ENCODE measurements around the gene MNX1.

Gene MNX1

DNA sequence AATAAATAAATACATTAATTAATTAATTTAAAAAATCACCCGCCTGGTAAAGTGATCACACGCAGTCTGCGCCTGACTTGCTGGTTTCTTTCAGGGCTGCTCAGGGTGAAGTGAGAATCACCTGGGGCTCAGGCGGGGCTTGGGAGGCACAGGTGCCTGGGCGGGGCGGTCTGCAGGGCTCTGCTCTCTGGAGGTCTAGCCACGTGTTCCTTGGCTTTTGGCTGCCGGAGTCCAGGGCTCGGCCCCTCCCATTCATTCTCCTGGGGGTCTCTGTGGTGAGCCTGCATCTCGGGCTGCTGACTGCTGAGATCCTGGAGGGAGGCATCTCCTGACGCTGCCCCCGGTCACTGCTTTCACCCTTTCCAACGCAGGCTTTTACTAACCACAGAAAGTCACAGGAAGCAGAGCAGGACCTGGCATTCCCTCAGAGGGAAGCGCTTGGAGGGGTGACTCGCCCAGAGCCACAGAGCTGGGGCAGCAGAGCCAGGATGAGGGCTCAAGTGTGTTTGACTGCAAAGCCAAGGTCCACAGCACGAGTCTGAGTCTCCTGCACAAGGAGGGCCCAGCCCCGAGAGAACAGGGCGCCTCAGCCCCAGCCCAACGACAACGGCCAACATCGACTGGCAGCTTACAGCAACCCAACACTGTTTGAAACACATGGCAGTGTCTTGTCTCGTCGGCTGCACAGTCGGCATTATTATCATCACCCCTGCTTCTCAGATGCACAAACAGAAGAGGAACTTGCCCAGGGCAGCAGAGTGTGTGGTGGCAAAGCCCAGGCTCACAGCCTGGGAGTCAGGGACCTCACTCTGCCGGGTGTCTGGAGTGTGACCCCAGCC lies 22.4 kb upstream of the MNX1 start:
- no peak for DNase-seq (ENCODE audit: low read depth in 2 of 2)

- DNase-seq (ENCODE audit: low read depth in 2 of 2) = no peak
Measured at GRCh38 chr7:157032128-157032527, 21.7 kb upstream of the MNX1 start.

- no peak for DNase-seq (ENCODE audit: low read depth in 2 of 2)
Measured at GRCh38 chr7:157028199-157028903, 17.9 kb upstream of the MNX1 start.

DNA sequence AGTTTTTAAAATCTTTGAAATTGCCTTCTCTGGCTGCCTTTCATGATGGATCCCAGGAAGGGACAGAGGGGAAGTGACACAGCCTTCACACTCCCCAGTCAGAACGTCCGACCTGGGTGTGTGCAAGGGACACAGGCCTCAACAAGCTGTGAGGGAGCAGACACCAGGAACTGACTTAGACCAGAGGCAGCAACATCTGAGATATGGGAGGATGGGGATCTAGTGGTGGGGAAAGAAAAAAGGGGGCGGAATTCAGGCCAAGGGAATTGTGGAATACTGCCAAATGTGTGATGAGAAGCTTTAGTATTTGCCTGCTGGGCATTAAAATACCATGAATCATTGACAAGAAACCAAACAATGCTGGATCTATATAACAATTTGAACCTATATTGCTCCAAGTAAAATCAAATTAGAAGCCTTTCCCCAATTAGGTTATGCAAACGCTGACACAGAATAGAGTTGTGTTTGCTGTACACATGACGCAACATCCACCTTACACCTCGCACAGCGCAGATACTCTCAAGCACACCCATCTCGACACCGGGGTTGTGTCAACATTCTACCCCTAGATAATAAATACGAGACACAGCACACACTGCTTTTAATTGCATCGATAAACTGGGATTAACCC lies 17.2 kb upstream of the MNX1 start:
- no peak for DNase-seq (ENCODE audit: low read depth in 2 of 2)

GRCh38 chr7:157024716-157025115 lies 14.3 kb upstream of the MNX1 start:
- no peak for DNase-seq (ENCODE audit: low read depth in 2 of 2)

- no peak for DNase-seq (ENCODE audit: low read depth in 2 of 2)
Measured at GRCh38 chr7:157023589-157023905, 13.1 kb upstream of the MNX1 start.

GRCh38 chr7:157022681-157023588 lies 12.5 kb upstream of the MNX1 start:
- DNase-seq (ENCODE audit: low read depth in 2 of 2) = no peak

GRCh38 chr7:157021871-157022680 lies 11.6 kb upstream of the MNX1 start:
- DNase-seq (ENCODE audit: low read depth in 2 of 2) = no peak

DNA sequence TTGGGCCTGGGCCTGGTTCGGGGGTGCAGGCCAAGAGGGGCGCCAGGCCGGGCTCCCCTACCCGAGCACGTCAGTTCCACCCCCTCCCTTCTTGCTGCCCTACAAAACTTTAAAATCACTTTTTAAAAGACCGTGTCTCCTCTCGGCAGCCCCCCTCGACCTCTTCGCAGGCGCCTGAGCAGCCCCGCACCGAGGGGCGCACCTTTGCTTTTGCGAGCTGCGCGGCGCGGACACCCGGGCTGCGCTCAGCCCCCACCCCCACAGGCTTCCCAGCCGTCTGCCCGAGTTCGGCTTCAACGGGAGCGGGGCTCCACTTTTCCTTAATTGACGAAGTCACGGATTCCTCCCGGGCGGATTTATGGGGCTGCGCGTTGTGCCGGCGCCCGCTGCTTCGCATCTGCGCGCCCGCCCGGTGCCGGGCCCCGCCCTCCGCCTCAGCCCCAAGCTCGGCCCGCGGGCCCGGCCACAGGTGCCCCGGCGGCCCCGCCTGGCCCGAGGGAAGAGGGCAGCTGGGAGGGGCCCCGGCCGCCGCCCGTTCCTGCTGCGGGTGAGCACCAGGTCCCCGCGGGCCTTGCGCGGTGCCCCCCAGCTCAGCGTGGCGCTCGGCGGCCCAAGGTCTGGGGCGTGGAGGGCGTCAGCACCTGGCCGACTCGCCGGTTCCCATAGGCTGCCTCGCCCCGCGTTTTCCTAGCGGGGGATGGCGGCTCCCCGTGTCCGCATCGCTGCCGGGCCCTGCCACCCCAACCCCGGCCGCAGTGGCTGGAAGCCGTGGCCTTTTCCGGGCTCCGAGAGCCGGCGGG lies 10.8 kb upstream of the MNX1 start:
- DNase-seq (ENCODE audit: low read depth in 2 of 2) = no peak

DNA sequence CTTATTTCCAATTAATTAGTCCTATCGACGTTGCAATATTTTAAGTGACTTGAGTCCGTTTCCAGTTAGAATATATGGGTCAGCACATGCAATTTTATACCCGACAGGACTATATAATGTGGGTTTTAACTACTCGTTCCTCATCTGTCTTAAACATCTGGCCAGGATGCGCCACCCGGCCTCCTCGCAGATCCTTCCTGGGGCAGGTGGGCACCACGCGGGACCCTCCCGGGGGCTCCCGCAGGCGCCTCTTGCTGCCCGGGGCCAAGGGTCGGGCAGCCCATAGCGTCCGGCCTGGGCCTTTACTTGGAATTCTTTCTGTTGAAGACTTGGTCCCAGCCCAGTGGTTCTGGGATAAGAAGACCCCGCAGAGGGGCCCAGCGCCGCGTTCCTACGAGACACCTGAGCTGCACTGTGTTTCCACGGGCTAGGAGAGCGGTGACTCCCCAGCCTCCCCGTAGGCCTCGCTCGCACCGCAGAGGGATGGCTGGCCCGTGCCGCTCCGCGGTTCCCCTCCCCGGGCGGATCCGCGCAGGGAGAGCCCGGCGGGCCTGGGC lies 10.1 kb upstream of the MNX1 start:
- DNase-seq (ENCODE audit: low read depth in 2 of 2) = no peak

GRCh38 chr7:157019718-157020451 lies 9.4 kb upstream of the MNX1 start:
- no peak for DNase-seq (ENCODE audit: low read depth in 2 of 2)

DNA sequence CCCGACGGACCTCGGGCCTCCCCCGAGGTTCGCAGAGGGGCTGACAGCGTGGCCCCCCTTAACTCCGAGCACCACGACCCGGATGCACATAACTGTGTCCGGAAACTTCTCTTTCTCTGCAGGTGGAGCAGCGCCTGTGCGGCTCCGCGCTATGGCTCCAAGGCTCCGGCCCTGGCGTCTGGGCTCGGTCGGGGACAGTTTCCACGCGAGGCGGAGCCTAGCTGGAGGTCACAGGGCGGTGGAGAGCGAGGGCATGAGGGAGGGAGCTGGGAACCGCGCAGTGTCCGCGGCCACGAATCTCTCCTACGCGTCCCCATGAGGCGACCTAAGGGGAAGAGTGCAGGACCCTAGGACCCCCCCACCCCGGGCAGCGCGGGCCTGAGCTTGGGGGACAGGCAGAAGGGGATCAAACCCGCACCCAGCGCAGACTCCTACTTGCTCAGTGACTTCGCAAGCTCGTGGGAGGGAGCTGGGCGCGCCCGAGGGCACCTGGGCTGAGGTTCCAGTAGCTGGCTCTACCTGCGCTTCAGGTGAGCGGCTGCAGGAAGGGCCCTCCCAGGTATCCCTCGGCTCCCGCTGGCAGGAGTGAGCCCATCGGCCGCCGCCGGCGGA lies 8.6 kb upstream of the MNX1 start:
- DNase-seq (ENCODE audit: low read depth in 2 of 2) = no peak

GRCh38 chr7:157018328-157018996 lies 8.0 kb upstream of the MNX1 start:
- DNase-seq (ENCODE audit: low read depth in 2 of 2) = no peak

- no peak for DNase-seq (ENCODE audit: low read depth in 2 of 2)
Measured at GRCh38 chr7:157017603-157018327, 7.3 kb upstream of the MNX1 start.

DNA sequence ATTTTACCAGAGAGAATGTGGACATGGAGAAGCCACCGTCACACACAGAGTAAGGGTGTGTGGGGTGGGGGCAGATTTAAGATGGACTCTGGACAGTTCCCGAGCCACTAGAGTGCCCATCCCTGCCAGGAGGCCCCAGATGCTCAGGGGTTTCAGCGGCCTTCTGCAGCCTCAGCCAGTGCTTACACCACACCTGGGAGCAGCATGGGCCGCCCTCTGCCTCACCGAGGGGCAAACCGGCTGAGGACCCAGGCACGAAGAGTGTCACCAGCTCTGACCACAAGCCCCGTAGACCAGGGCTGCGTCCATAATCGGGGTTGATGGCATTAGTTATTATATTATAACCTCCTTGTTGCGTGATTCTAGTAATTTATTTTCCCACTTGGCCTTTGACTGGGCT lies 6.7 kb upstream of the MNX1 start:
- no peak for DNase-seq (ENCODE audit: low read depth in 2 of 2)

DNA sequence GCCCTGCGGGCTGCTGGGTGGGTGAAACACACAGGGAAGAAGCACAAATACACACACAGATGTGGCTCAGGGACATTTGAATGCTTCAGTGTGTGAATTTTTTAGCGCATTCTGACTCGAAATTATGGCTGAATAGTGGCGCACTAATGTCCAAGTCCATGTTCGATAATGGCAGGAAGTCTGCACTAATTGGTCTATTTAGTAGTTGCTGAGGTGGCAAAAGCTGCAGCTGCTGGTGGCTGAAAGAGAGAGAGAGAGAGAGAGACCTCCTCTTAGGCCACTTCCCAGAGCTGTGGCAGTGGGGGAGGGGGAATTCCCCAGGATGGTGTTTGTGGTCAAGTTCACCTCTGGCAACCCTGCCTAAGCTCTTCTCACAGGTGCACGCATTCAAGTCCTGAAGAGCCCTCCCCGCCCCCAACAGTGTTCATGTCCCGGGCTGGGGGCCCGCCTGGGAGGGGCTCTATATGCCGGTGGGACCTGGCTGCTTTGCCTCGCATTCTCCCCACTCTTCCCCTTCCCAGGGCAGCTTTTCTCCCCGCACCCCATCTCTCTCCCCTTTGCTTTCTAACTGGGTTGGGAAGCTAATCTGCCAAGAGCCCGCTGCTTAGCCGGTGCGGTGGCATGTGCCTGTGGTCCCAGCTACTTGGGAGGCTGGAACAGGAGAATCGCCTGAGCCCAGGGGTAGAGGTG lies 6.0 kb upstream of the MNX1 start:
- no peak for DNase-seq (ENCODE audit: low read depth in 2 of 2)

DNA sequence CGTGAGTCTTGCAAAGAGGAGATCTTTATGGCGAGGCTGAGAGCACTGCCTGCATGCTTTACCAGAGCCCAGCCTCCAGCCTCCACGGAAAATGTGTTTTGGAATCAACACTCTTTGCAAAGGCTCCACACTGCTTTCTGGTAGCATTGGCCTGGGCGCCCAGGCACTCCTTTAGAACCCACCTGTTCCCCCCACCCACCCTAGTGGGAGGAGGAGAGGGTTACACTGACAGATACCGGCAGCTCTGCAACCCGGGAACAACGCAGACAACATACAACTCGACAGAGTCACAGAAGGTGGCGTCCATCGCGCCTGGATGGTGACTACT lies 5.5 kb upstream of the MNX1 start:
- no peak for DNase-seq (ENCODE audit: low read depth in 2 of 2)
